ENCODE measurements around the gene ZNF280B. TPM values are rescaled to one million over a fixed set of nuclear protein-coding genes. Genes with fewer than 3 reads are reported as not detected.

The ZNF280B gene
- total RNA-seq, 2 experiments from 2014 or later, result 2.3 to 3.0 TPM

DNA sequence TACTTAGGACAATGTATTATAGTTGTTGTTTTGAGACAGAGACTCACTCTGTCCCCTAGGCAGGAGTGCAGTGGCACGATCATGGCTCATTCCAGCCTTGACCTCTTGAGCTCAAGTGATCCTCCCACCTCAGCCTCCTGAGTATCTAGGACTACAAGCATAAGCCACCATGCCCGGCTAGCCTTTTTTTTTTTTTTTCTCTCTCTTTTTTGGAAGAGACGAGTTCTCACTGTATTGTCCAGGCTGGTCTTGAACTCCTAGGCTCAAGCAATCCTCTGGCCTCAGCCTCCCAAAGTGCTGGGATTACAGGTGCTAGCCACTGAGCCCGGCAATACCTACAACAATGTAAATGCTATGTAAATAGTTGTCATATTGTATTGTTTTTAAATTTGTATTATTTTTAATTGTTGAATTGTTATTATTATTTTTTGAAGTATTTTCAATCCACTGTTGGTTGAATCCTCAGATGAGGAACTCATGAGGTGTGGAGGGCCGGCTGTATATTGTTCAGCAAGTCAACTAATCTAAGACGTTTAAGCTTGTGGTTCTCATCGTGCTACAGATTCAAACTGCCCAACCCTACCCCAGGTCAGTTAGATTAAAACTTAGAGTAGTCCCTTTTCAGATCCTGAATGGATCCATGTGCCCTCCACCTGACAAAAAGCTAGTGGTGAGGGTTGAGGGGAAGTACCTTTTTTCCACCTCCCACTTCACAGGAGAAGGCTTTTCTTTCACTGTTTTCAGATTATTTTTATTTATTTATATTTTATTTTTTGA is 23.4 kb upstream of the ZNF280B start:
- DNase-seq (no peak), ATAC-seq (no peak)
- no peaks in the 10 kb centered on the region for H3K36me3 Mint-ChIP-seq (ENCODE audit: low read depth)
- TF ChIP-seq, protein P1, sequence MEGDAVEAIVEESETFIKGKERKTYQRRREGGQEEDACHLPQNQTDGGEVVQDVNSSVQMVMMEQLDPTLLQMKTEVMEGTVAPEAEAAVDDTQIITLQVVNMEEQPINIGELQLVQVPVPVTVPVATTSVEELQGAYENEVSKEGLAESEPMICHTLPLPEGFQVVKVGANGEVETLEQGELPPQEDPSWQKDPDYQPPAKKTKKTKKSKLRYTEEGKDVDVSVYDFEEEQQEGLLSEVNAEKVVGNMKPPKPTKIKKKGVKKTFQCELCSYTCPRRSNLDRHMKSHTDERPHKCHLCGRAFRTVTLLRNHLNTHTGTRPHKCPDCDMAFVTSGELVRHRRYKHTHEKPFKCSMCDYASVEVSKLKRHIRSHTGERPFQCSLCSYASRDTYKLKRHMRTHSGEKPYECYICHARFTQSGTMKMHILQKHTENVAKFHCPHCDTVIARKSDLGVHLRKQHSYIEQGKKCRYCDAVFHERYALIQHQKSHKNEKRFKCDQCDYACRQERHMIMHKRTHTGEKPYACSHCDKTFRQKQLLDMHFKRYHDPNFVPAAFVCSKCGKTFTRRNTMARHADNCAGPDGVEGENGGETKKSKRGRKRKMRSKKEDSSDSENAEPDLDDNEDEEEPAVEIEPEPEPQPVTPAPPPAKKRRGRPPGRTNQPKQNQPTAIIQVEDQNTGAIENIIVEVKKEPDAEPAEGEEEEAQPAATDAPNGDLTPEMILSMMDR (IDR thresholded peaks at IDR 0.05), result no peak
- POLR2A ChIA-PET, result no interaction called here
- CTCF ChIA-PET, result interaction anchor here (1.0 kb wide), 1 partner anchor 55 kb away, joined by 3 read pairs; no protein-coding TSS in a partner anchor
- H3K9me3 Mint-ChIP-seq, result no peaks in the 10 kb centered on the region
- no peaks in the 10 kb centered on the region for H3K4me1 Mint-ChIP-seq (ENCODE audit: low read depth)
- H3K27me3 Mint-ChIP-seq, result peaks cover 2% of the 10 kb centered on the region
- H3K27ac Mint-ChIP-seq, result no peak overlapping the region
- no peak overlapping the region for H3K4me3 Mint-ChIP-seq
- intact Hi-C loops (cut with micrococcal nuclease), result no loop called here

DNA sequence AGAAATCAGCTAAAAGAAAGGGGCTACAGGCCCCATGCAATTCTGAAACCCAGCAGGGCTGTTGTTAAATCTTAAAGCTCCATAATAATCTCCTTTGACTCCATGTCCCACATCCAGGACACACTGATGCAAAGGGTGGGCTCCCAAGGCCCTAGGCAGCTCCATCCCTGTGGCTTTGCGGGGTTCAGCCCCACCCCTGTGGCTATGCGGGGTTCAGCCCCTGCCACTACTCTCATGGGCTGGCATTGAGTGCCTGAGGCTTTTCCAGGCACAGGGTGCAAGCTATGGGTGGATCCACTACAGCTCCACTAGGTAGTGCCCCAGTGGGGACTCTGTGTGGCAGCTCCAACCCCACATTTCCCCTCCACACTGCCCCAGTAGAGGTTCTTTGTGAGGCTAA is 20.2 kb upstream of the ZNF280B start:
- POLR2A ChIA-PET, result no interaction called here
- ATAC-seq (no peak), DNase-seq (no peak)
- Mint-ChIP-seq H3K4me1 (ENCODE audit: low read depth) (no peaks in the 10 kb centered on the region), H3K27ac (no peak overlapping the region), H3K4me3 (no peak overlapping the region), H3K9me3 (no peaks in the 10 kb centered on the region), H3K27me3 (no peaks in the 10 kb centered on the region), H3K36me3 (ENCODE audit: low read depth) (no peaks in the 10 kb centered on the region)
- CTCF ChIA-PET, result interaction anchor here (1.6 kb wide), 1 partner anchor 48 kb away, joined by 3 read pairs; no protein-coding TSS in a partner anchor
- TF ChIP-seq, protein P1 (IDR thresholded peaks at IDR 0.05), result no peak
- intact Hi-C loops (cut with micrococcal nuclease), result no loop called here

DNA sequence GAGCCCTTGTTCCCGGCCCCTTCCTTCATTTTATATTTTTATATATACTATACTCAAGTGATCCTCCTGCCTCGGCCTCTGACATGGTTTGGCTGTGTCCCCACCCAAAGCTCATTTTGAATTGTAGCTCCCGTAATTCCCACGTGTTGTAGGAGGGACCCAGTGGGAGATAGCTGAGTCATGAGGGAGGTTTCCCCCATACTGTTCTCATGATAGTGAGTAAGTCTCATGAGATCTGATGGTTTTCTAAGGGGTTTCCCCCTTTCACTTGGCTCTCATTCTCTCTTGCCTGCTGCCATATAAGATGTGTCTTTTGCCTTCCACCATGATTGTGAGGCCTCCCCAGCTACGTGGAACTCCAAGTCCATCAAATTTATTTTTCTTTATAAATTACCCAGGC is 18.8 kb upstream of the ZNF280B start:
- intact Hi-C loops (cut with micrococcal nuclease), result no loop called here
- TF ChIP-seq, protein P1 (IDR thresholded peaks at IDR 0.05), result no peak
- H3K9me3 Mint-ChIP-seq, result no peaks in the 10 kb centered on the region

DNA sequence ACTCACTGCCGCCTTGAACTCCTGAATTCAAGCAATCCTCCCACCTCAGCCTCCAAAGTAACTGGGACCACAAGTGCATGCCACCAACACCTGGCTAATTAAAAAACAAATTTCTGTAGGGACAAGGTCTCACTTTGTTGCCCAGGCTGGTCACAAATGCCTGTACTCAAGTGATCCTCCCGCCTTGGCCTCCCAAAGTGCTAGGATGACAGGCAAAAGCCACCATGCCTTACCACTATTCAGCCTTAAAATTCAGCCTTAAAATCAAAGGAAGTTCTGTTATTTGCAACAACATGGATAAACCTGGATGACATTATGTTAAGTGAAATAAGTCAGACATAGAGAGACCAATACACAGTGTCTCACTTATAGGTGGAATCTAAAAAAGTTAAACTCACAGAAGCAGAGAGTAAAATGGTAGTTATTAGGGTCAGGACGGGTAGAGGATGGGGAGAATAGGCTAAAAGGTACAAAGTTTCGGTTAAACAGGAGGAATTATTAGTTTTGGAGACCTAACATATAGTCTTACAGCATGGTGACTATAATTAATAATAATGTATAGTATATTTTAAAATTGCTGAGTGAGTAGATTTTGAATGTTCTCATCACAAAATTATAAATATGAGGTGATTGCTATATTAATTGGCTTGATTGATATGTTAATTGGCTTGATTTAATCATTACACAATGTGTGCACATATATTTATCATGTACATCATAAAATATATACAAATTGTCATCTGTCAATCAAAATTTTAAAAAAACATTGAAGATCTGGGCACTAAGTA is 17.8 kb upstream of the ZNF280B start:
- CTCF ChIA-PET, result interaction anchor here (1.1 kb wide), 1 partner anchor 96 kb away, joined by 3 read pairs; no protein-coding TSS in a partner anchor
- H3K9me3 Mint-ChIP-seq, result no peaks in the 10 kb centered on the region
- no peak for DNase-seq
- peaks cover 4% of the 10 kb centered on the region for H3K27me3 Mint-ChIP-seq
- no peak overlapping the region for H3K4me3 Mint-ChIP-seq
- no peaks in the 10 kb centered on the region for H3K4me1 Mint-ChIP-seq (ENCODE audit: low read depth)
- TF ChIP-seq, protein P1 (IDR thresholded peaks at IDR 0.05), result no peak
- intact Hi-C loops (cut with micrococcal nuclease), result no loop called here
- H3K36me3 Mint-ChIP-seq (ENCODE audit: low read depth), result no peaks in the 10 kb centered on the region
- no peak overlapping the region for H3K27ac Mint-ChIP-seq
- no peak for ATAC-seq
- POLR2A ChIA-PET, result no interaction called here

More for the DNA sequence above, 18.8 kb upstream of the ZNF280B start:
- H3K27me3 Mint-ChIP-seq, result peaks cover 4% of the 10 kb centered on the region
- DNase-seq, result no peak
- H3K4me1 Mint-ChIP-seq (ENCODE audit: low read depth), result no peaks in the 10 kb centered on the region
- ChIA-PET POLR2A (no interaction called here), CTCF (no interaction called here)
- ATAC-seq, result no peak
- H3K4me3 Mint-ChIP-seq, result no peak overlapping the region
- H3K36me3 Mint-ChIP-seq (ENCODE audit: low read depth), result no peaks in the 10 kb centered on the region
- no peak overlapping the region for H3K27ac Mint-ChIP-seq

DNA sequence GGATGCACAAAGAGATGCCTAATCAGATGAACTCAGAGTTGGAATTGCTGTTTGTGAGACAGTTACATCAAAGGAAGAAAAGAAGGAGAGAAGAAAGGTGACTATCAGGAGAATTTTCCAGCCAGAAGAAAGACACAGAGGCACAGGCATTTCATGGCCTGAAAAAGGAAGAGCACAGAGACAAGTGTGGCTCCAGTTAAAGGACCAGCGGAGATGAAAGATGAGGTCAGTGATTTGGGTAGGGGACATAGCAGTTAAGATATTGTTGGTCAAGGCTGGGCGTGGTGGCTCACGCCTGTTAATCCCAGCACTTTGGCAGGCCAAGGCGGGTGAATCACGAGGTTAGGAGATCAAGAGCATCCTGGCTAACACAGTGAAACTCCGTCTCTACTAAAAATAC is 15.0 kb upstream of the ZNF280B start:
- Mint-ChIP-seq H3K36me3 (ENCODE audit: low read depth) (no peaks in the 10 kb centered on the region), H3K4me1 (ENCODE audit: low read depth) (no peaks in the 10 kb centered on the region), H3K27me3 (peaks cover 7% of the 10 kb centered on the region), H3K27ac (no peak overlapping the region), H3K4me3 (no peak overlapping the region), H3K9me3 (no peaks in the 10 kb centered on the region)
- TF ChIP-seq, protein P1 (IDR thresholded peaks at IDR 0.05), result no peak
- ChIA-PET POLR2A (no interaction called here), CTCF (interaction anchor here (1.3 kb wide), 1 partner anchor 14 kb away, joined by 3 read pairs; no protein-coding TSS in a partner anchor)
- DNase-seq, result no peak
- no peak for ATAC-seq
- intact Hi-C loops (cut with micrococcal nuclease), result no loop called here

All from activated CD8-positive, alpha-beta T cell treated with anti-CD3 and anti-CD28 coated beads for 36 hours (primary cell).